UCSD-AML1 (cell line): ENCODE results near the gene UBL7.
"Not testable (repeated sequence)": the region's sequence is repeated elsewhere in the genome, so short reads cannot be mapped to it uniquely, and the experiment has no call there.

ENCODE experiments used
- DNase-seq: peaks from one replicate; lab custom pipeline; 2025; ENCODE audit not compliant: unreplicated experiment; lab: John Stamatoyannopoulos, UW

Gene UBL7

GRCh38 chr15:74464216-74464615 lies 3.3 kb upstream of the UBL7 start:
- no peak for DNase-seq

DNA sequence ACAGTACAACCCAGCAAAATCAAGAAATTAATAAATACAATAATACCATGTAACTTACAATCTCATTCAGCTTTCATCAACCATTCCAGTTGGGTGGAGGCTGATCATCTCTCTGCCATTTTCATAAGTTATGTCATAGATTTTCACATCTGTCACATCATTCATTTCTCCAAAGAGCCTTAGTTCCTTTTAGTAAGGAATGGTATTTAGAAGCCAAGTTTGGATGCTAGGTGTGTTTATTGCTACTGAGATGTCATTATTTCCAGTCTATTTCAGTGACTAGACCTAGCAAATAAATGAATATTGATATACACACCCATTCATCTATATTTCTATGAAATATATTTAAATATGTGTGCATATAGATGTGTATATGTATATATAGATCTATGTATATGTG lies 2.7 kb upstream of the UBL7 start:
- no peak for DNase-seq

GRCh38 chr15:74461847-74462511 lies 1.0 kb upstream of the UBL7 start:
- DNase-seq, result no peak

DNA sequence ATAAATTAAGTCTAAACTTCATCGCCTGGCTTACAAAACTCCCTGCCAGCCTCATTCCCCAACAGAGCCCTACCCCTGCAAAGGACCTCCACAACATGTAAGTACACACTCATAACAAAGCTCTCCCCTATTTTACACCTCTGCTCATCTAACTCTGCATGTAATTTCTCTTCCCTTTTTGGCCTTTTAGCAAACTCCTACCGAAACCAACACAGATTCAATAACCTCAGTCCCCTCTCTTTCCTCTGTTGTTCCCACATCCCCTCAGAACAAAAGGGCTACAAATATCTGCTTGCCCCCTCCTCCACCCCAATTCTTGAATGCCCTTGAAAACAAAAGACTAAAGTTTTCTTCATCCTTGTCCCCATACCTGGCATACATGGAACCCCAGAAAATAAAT lies 662 bp downstream of the UBL7 start:
- DNase-seq, result no peak

GRCh38 chr15:74459798-74460197 lies 1.2 kb downstream of the UBL7 start:
- not testable (repeated sequence) for DNase-seq

DNA sequence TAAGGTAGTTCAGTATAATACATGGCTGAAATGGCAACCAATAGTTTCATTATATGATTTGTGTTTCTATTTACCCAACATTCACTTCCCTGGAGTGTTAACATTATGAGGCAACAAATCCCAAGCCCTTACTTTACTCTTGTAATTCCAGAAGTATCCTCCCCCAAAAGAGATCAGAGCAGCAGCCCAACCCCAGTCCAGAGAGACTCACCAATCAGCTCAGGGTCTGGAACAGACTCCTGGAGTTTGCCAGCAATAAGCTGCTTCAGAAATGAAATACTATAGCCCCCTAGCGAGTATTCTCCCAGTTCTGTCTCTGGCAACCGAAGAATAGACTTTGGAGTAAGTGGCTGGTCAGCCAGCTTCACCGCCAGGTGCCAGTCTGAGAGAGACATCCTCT lies 2.5 kb downstream of the UBL7 start:
- no peak for DNase-seq

DNA sequence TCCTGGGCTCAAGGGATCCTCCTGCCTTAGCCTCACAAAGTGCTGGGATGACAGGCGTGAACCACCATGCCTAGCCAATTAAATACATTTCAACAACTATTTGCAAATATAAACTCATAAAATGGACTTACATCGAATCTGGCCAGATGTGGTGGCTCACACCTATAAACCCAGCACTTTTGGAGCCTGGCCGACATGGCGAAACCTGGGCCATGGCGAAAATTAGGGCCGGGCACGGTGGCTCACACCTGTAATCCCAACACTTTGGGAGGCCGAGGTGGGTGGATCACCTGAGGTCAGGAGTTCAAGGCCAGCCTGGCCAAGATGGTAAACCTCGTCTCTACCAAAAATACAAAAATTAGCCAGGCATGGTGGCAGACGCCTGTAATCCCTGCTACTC lies 3.9 kb downstream of the UBL7 start:
- DNase-seq, result not testable (repeated sequence)

GRCh38 chr15:74454764-74455500 lies 6.0 kb downstream of the UBL7 start:
- DNase-seq, result no peak

GRCh38 chr15:74453925-74454763 lies 6.8 kb downstream of the UBL7 start:
- no peak for DNase-seq

DNA sequence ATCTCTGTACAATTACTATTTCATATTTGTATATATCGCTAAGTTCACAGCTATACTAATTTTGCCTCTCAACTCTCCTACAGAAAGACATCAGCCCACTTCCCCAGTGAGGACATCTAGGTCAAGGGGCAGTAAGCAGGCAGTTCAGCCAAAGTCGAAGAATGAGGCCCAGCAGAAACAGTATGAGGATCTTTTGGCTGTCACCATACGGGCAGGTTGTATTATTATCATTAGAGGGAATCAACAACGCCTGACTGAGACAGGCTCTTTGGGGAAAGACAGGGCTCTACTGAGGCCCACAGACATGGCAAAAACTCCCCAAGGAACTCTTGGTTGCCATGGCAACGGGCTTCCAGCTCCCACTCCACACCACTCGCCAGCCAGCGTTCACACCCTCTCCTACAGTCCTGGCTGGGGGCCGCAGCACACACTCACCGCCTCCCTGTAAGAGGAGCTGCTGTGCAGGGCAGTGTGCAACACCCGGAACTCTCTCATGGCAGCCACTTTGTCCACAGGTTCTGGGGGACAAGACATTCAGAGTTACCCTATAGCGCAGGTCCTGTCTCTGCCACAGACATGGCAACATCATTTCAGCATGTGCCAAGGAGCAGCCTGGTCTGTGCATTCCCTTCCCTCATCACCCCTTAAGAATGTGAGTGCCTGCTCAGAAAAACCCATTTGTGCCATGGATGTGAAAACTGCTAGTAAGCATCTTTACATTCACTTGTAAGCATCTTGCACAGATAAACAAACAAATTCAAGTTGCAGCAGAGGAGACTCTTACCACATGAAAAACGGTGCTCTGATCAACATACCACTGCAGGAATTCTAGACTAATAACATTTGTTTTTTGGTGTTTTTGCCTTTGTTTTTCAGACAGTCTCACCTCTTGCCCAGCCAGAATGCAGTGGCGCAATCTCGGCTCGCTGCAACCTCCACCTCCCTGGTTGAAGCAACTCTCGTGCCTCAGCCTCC lies 8.8 kb downstream of the UBL7 start:
- DNase-seq, result no peak

DNA sequence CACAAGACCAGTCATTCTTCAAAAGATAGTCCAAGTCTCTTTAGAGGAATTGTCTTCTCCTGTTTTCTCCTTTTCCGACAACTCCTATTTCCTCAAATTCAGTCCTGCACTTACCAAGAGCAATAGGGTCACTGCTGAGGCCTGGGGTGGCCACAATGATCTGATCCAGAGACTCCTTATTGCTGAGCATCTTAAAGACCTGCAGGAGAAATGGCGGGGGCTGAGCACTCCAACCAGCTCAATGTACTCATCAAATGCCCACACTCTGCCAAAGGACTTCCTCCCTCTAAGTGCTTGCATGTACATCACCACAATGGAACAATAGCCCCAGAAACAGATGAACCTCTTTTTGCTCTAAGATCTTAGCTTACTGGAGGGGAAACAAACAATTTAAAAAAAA lies 9.6 kb downstream of the UBL7 start:
- DNase-seq, result no peak

GRCh38 chr15:74449643-74450205 lies 11.2 kb downstream of the UBL7 start:
- DNase-seq, result no peak

GRCh38 chr15:74449095-74449494 lies 11.9 kb downstream of the UBL7 start:
- DNase-seq, result no peak

GRCh38 chr15:74445816-74446763 lies 14.9 kb downstream of the UBL7 start:
- DNase-seq, result no peak

- no peak for DNase-seq
Measured at GRCh38 chr15:74444106-74445062, 16.6 kb downstream of the UBL7 start.

GRCh38 chr15:74443100-74443909 lies 17.7 kb downstream of the UBL7 start:
- DNase-seq, result no peak

GRCh38 chr15:74442604-74443003 lies 18.4 kb downstream of the UBL7 start:
- DNase-seq, result no peak
